Midbrain (tissue), 1 donor: ENCODE results near the gene BRD2.

ENCODE experiments used
- DNase-seq: peaks from one replicate; lab custom pipeline; 2025; lab: John Stamatoyannopoulos, UW

The BRD2 gene

GRCh38 chr6:33029328-33030184 is 61.2 kb downstream of the BRD2 start:
- peak; percentile 42 for DNase-seq

GRCh38 chr6:33030245-33030644 is 61.9 kb downstream of the BRD2 start:
- no peak for DNase-seq
